HG03354 (cell line): ENCODE measurements around the gene CHN2.

Experiments
- ATAC-seq: cut with Tn5 transposase; IDR thresholded peaks from one replicate; pipeline ENCODE4 v1.9.1; 2021; ENCODE audit warnings: mild to moderate bottlenecking; ENCODE audit not compliant: unreplicated experiment, poor library complexity, severe bottlenecking

CHN2 gene

DNA sequence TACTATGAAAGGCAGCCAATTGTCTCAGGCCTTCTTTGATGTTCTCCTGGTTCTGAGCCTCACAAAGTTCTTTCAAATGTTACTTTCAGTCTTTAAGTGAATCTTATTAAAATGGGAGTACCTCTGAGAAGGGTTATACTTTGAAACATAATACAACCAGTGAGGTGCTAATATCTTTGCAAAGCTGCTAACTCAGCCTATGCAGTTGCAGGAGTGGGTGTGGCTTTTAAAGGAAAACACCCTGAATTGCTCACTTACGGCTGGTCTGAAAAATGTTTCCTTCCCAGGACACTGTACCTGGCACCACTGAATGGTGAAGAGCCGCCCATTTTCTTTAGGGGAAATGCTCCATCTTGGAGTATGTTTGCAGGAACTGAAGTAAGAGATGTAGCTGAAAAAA lies 130.9 kb downstream of the CHN2 start:
- no peak for ATAC-seq

DNA sequence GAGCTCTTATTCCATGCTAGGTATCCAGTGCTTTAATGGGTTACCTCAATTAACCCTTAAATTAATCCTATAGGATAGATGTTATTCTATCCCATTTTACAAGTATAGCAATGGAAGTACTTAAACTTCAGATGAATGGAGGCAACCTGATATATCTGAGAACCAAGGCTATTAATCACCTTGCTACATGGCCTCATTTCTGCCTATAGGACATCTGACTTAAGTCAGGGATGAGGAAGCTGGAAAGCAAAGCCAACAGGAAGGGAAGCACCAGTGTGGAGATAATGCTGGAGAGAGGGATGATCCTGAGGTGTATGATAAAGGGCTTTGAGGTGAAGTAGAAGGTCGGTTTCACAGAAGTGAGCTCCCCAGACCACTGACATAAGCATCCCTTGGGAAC lies 132.3 kb downstream of the CHN2 start:
- no peak for ATAC-seq

DNA sequence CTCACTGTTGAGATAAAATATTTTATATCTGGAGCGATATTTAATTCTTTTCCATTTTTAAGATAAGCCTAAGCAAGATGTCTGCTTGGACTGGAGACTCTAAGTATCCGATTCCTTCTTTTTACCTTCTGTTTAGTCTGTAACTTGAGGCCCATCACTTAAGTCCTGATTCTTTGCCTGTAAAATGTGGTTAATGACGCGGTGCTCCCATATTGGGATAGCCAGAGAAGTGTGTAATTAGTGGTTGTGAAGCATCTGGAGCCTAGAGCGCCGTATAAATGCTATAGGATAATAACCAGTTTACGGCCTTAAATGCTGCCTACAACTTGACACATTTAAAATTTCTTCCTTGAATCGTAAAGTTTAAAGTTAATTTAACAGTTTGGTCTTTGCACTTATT lies 132.9 kb downstream of the CHN2 start:
- ATAC-seq, result no peak

DNA sequence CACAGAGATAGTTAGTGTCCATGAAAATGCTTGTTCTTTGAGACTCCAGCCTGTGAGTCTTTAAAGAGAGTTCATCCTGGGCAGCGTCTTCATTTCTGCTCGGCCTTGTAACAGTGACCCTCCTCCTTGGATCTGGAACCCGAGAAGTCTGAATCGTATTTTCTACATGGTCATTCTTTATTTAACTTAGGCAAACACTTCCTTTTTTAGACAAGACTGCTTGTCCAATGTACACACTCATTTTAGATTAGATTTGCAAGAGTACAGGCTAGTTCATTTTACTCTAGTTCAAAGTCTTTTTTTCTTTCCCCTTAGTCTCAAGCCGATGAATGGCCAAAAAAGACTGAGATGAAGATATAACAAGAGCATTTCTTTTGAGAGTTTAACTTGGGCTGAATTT lies 133.5 kb downstream of the CHN2 start:
- no peak for ATAC-seq

DNA sequence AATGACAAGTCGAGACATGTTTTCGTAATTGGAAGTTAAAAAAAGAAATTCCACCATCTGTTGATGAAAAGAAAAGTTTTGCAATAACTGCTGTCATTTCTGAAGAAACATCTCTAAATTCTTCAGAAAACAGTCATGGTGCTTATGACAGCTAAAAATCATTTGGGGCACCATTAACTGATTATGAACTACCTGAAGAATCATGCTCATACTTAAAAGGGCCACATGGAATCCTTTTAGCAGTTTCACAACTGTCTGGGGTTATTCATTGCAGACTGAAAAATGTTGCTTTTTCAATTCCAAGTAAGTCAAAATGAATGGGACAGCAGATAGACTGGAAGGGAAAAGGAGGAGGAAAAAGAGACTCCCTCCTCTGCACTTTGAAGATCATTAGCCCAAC lies 134.2 kb downstream of the CHN2 start:
- no peak for ATAC-seq

DNA sequence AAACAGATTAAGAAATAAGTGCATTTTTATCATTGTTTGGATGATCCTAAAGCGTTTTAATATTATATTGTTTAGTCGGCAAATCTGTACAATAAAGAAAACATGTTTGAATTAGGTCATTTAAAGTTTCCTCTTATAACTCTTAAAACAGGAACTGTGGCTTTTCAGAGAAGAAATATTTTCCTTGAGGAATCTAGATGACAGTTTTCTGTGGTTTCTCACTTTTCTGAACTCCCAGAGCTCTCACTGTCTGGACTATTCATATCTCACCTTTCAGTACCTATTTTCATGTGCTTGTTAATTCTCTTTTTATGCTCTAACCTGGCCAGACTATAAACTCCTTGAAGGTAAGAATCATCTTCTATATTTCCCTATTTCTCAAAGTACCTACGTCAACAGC lies 135.1 kb downstream of the CHN2 start:
- ATAC-seq, result no peak

DNA sequence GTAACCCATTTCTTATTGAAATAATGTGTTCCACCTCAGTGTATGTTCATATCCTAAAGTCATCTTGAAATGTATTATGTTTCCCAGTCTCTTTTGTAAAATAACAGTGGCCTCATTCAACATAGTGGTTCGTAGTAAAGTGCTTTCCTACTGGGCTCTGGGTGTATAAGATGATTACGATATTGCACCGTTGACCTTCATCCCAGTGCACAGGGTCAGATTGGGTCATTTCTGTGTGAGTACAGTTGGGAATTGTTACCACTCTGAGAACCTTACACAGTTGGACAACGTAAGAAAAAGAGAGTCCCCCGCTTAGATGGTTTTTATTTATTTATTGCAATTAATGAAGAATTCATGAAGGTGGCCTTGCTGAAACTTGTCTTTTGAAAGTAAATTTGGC lies 135.6 kb downstream of the CHN2 start:
- ATAC-seq, result no peak

DNA sequence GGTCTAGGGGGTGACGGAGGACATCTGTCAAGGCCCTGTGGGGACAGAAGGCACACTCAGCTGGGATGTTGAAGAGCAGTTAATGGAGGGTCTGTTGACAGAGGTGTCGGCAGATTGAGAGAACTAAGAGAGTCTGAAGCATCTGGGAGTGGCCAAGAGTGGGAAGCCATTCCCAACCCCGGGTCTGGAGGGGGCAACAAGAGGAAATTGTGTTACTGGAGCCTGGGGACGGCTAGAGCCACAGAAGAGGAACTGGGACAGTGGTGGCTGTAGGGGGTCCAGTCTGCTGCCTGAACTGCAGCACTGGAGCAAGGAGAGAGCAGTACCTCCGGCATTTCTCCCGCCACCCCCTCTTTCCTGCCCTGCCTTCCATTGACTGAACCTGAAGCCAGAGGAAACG lies 136.6 kb downstream of the CHN2 start:
- no peak for ATAC-seq

DNA sequence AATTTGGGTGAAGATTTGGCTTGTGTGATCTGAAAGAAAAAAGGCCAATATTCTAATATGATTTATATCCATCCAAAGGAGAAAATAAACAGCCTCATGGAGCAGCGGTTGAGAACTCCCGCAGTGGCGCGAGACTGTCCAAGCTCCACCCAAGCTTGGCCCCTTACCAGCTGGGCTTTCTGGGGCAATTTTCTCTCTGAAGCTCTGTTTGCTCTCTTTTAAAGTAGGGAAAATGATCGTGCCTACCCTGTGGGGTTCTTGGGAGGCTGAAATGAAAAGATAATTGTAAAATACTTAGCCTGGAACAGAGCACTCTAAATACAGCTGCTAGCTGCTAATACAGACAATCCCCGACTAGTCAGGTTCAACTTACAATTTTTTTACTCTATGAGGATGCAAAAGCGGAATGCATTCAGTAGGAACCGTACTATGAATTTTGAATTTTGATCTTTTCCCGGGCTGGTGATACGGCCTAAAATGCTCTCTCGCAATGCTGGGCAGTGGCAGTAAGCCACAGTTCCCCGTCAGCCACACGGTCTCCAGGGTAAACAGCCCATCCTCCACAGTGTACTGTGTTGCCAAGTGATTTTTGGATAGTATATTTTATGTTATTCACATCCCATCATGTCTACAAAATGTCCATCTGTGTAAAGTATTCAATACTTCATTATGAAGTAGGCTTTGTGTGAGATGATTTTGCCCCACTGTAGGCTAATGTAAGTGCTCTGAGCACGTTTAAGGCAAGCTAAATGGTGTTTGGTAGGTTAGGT lies 137.7 kb downstream of the CHN2 start:
- no peak for ATAC-seq

DNA sequence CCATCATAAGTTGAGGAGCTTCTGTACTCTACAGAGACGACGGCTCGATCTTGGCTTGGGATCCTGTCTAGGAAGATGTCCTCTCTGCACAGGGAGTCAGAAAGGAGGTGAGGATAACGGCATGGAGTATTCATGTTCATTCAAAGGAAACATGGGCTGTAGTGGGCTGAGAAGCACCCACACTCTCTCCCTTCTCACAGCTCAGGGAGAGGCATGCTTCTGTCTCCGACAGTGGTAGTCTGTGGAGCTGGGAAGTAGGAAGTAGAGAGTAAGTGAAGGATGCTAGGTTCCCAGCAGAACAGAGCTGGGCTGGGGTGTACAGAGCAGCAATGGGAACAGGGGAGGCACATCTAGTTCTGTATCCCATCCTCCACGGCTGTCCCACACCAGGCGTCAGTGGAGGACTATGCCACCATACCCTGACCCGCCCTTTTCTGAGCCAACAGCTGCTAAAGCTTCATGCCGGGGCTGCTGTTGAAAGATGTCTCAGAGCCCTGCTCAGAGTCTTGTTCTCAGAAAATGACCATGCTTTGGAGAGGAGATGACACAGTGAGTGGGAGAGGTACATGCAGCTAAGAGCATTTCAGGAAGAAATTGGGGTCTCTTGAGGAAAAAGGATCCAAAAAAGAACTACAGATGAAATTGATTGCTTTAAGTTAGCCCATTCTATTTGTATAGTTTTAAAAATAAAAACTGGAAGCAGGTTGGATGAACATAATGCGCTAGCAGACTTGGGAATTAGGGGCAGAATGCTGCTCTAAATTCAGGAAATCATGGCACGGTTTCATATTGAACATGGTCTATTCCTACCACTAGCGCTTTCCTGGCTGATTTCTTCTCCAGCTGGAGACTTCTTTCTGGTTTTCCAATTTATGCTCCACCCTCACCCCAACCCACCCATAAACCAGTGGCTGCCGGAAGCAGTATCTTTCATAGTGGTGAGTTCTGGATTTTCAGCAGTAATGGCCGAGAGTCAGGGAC lies 138.6 kb downstream of the CHN2 start:
- ATAC-seq, result no peak

DNA sequence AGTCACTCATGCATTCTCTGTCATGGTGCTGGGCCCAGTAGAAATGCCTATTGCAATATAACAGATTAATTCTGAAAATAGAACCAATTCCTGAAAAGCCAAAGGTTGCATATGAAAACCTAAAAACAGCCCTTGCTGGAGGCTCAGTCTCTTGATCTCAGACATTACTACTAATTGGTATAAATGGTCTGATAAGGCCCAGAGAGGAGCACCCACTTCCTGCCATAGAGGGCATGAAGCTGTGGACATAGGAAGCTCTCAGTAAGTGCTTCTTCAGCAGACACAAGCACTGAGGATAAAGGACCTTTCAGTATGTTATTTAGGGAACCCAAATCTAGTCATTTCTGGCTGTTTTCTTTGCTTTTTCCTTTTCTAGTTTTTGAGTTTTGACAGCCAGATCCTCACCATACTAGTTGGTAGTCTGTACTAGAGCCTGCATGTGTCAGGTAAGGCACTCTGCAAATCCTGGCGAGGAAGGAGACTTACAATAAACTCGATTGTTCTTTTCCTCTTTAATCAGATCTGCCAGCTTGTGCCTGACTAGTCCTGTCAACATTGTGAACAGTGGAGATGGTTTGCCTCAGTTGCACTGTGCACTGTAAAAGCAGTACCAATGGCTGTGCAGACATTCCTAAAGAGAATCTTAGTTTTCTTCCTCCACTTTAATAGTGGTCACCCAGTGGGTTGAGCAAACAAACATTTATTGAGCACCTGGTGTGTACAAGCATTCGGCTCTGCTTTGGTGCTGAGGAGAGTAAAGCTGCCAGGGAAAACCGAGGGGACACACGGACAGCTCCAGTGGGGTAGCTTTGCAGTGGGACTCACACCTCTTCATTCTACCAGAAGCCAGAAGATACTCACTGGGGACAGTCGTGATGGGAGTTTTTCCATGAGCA lies 140.9 kb downstream of the CHN2 start:
- ATAC-seq, result no peak

DNA sequence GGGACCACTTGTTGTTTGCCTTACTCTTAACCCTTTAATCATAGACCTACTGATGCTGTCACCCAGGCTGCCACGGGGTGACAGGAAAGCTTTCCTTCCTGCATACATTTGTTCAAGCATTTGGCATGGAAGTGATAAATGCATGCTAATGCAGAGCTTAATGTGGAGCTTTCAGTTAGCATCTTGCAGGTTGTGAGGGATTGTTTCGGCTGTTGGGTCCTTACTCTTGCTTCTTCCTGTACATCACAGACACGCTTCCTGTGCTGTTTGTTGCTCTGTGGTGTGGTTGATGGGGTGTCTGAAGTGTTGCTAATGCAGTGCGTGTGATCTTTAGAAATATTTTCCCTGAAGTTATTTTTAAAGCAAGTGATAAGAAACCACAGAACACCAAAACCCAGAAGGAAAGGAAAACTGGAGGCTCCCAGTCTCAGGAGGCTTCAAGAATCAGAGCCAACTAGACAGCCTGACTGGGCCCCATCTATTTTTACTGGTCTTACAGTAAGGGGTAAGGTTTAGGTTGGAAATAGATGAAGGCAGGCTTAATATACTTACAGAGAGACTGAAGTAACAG lies 143.1 kb downstream of the CHN2 start:
- no peak for ATAC-seq

DNA sequence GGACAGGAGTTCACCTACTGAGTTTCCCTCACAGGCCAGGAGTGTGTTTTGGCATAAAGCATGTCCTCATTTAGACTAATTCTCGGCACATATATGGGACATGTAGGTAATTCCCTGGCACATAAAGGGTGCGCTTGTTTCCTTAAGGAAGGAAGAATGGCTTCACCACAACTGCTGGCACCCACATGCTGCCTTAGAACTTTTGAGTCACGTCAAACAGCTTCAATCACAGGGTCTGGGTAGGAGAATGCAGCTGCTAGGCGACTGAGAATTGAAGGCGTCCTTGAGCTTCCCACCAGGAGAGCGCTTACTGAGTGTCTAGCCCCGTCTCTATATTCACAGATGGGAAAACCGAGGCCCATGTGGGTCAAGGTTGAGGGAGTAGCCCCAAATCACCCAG lies 146.1 kb downstream of the CHN2 start:
- no peak for ATAC-seq

DNA sequence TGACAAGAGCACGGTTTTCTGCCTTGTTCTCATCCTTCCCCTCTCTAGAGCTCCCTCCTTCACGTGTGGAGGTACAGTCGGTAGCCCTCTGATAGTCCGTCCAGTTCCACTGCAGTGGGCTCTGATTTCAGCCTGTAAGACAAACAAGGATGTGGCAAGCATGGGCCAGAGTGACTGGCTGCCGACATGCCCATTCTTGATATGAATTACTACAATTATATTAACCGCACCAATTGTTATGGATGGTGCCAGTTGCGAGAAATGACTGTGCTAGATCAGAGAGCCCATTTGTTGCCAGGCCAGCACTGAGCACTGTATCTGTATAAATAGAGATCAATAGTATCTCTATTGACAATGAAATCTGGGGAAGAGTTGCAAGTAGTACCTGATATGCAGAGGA lies 146.6 kb downstream of the CHN2 start:
- ATAC-seq, result no peak

DNA sequence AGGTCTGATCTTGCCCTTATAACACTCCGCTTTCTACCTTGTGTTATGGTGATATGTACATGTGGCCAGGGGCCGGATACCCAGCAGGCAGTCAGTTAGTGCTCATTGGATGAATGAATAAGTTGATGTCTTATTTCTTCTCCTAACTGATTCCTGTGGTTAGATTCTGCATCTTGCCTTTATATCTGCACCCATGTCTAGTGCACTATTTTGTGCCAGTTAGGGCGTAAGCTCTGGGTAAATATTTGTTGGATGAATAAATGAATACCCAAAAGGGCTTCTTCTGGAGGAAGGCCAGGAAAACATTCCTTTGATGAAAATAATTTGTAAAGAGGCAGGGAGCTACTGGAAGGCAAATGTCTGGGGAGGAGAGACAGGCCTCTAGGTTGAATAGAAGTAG lies 148.2 kb downstream of the CHN2 start:
- ATAC-seq, result no peak

DNA sequence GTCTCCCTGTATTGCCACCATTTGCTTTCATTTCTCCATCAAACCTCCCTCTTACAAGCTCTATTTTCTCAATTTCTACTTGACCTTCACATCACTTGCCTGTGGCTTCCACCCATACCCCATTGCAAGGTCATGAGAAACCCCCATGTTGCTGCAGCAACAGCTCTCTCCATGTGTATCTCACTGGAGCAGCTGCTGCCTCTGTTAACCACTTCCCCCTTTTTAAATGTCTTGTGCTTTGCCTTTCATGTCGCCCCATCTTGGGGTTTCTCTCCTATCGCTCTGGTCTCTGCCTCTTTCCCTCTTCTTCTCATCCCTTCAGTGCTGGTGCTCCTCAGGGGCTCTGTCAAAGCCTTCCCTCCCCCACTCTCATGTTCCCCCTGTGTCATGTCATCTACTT lies 148.8 kb downstream of the CHN2 start:
- ATAC-seq, result no peak

DNA sequence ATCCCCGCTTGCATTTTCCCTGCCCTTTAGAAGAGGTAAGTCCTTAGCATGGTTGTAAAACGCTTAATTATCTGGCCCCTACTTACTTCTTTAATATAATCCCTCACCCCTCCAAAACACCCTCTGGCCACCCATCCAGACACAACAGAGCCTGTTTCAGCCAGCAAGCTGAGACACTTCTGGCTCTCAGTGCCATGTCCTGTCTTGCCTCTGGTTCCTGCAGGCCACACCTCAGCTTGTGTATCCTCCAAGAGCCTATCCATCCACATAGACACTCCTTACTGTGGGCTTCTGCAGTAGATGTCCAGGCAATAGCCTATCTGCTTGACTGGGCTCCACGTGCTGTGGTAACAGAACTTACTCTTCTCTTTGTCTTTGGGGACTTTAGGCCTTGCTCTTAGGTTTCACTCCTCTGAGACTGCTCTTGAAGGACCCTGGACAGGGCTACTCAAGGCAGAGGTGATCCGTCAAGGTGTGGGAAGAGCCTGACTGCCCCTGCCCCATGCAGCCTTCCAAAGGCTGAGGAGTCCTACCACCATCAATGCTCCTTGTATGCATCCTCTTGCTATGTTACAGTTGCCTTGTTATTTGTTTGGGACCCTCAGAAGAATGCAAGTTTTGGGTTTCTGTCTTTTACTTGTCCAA lies 149.9 kb downstream of the CHN2 start:
- no peak for ATAC-seq

DNA sequence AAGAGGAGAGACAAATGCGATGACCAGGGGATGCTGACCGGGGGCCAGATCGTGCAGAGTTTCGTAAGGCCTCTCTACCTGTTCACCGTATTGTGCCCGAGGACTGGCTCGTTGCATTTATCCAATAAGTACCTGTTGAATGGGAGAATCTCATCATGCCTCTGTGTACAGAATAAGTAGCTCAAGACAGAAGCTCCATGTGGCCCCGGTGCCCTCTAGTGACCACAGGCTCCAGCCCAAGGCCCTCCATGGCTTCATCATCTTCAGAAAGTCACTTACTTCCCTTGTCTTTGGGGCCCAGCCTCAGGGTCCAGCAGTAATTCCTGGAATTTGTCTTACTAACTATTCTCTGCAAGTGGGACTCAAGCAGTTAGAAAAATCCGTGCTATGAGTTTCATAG lies 151.0 kb downstream of the CHN2 start:
- no peak for ATAC-seq

DNA sequence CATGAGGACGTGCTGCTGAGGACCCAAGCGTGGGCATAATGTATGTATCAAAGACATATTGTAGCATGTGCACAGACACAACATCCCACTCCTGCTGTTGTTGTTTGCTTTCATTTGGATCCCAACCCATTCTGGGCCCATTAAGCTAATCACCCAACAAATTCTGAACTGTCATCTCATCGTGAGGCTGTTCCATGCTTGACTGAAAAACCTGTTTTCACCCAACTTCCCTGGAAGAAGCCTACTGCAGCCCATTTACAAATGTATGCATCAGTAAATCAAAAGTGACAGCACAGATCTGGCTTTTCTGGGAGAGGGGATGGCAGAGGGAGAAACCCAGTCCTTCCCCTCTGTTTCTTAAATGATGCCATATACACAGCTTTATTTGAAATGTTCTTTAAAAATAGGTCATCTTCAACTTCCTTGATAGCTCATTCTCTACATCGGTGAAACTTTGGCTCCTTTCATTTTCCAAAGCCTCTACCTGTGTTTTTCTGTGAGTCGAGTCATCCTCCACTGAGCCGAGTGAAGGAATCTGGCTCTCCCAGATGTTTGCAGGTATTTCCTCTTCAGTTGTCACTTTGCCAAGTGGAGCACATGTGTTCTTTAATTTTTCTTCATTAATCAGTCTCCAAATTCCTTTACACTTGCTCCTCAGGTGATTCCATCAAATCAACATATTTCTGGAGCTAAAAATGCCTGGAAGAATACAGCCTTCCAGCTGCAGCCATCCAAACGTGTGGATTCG lies 151.8 kb downstream of the CHN2 start:
- ATAC-seq, result no peak
